Measurements from ENCODE around the gene AMPD3. TPM values are rescaled to one million over a fixed set of nuclear protein-coding genes. Genes with fewer than 3 reads are reported as not detected.

The AMPD3 gene
- polyA plus RNA-seq, 1 donor = 5.0 TPM

DNA sequence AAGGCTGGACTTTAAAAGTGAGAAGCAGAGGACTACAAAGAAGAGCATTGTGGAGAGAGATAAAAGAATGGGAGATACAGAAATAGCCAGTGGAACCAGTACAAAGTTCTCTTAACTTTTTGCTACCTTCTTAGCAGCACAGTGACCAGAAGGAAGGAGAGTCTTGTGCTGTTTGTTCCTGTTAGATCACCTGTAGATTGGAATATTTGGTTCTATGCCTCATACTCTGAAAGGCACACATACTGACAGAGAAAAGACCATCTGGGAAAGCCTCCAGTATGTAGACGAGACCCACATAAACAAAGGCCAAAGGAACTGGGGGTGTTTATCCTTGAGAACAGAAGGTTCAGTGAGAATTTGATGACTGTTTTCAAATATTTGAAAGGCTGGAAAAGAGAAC is 67.2 kb downstream of the AMPD3 start:
- H3K4me3 ChIP-seq (ENCODE audit: low read length) = no peak overlapping the region
- no peak overlapping the region for H3K27ac ChIP-seq (ENCODE audit: low read length)
- WGBS (ENCODE audit: insufficient coverage, low lambda C conversion rate) = no CpG with 5 or more reads among the region's 1 CpG
- H3K27me3 ChIP-seq (ENCODE audit: control insufficient read depth, insufficient read depth, low read length) = no peaks in the 10 kb centered on the region
- no peaks in the 10 kb centered on the region for H3K9me3 ChIP-seq (ENCODE audit: control insufficient read depth, low read depth, low read length)
- H3K36me3 ChIP-seq (ENCODE audit: control insufficient read depth, insufficient read depth, low read length) = peaks cover 35% of the 10 kb centered on the region
- no peak for DNase-seq
- no peaks in the 10 kb centered on the region for H3K4me1 ChIP-seq (ENCODE audit: control insufficient read depth, insufficient read depth, low read length)

DNA sequence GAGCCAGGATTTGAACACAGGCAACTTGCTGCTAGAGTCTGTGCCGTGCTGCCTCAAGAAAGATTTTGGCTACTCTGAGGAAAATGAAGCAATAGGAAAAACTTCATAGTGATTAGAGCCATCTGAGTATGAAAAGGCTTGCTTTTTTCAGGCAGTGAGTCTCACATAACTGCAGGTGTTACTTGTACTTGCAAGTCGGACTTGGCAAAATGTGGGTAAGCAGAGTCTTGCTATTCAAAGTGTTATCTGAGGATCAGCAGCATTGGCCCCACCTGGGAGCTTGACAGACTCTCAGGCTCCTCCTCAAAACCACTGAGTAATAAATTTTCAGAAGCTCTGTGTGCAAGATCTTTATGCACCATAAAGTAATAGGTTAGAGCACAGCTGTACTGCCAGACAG is 67.9 kb downstream of the AMPD3 start:
- Histone ChIP-seq H3K9me3 (ENCODE audit: control insufficient read depth, low read depth, low read length) (no peaks in the 10 kb centered on the region), H3K4me1 (ENCODE audit: control insufficient read depth, insufficient read depth, low read length) (no peaks in the 10 kb centered on the region), H3K27me3 (ENCODE audit: control insufficient read depth, insufficient read depth, low read length) (no peaks in the 10 kb centered on the region), H3K36me3 (ENCODE audit: control insufficient read depth, insufficient read depth, low read length) (peaks cover 37% of the 10 kb centered on the region), H3K4me3 (ENCODE audit: low read length) (no peak overlapping the region), H3K27ac (ENCODE audit: low read length) (no peak overlapping the region)
- WGBS (ENCODE audit: insufficient coverage, low lambda C conversion rate) = 100% methylated on average over 1 of the region's 2 CpGs
- no peak for DNase-seq

DNA sequence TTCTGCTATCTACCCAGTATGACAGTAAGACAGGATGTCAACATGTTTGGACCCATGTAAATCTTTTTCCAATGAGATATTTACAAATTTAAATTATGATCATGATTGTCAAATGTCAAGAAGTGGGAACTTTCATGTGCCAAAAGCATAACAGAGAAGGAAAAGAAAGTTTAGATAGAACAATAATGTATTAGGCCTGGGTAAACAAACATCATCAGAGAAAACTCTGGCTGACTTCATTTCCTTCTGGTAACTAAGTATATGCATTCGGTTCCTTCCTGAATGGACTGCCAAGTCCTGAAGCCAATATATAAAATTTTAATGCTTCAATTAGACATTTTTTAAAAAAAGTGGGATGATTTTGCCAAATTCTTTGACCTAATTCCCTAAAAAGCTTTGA is 69.4 kb downstream of the AMPD3 start:
- no CpG with 5 or more reads among the region's 1 CpG for WGBS (ENCODE audit: insufficient coverage, low lambda C conversion rate)
- no peak overlapping the region for H3K4me3 ChIP-seq (ENCODE audit: low read length)
- H3K36me3 ChIP-seq (ENCODE audit: control insufficient read depth, insufficient read depth, low read length) = peaks cover 42% of the 10 kb centered on the region

GRCh38 chr11:10526974-10527918 is 72.2 kb downstream of the AMPD3 start:
- 85% methylated on average over 5 of the region's 6 CpGs for WGBS (ENCODE audit: insufficient coverage, low lambda C conversion rate)
- H3K4me1 ChIP-seq (ENCODE audit: control insufficient read depth, insufficient read depth, low read length) = no peaks in the 10 kb centered on the region
- no peak for DNase-seq
- no peaks in the 10 kb centered on the region for H3K9me3 ChIP-seq (ENCODE audit: control insufficient read depth, low read depth, low read length)
- no peaks in the 10 kb centered on the region for H3K27me3 ChIP-seq (ENCODE audit: control insufficient read depth, insufficient read depth, low read length)
- peaks cover 37% of the 10 kb centered on the region for H3K36me3 ChIP-seq (ENCODE audit: control insufficient read depth, insufficient read depth, low read length)
- H3K4me3 ChIP-seq (ENCODE audit: low read length) = no peak overlapping the region
- no peak overlapping the region for H3K27ac ChIP-seq (ENCODE audit: low read length)

More for the DNA sequence above, 69.4 kb downstream of the AMPD3 start:
- H3K27me3 ChIP-seq (ENCODE audit: control insufficient read depth, insufficient read depth, low read length) = no peaks in the 10 kb centered on the region
- H3K9me3 ChIP-seq (ENCODE audit: control insufficient read depth, low read depth, low read length) = no peaks in the 10 kb centered on the region
- H3K4me1 ChIP-seq (ENCODE audit: control insufficient read depth, insufficient read depth, low read length) = no peaks in the 10 kb centered on the region
- DNase-seq = no peak
- H3K27ac ChIP-seq (ENCODE audit: low read length) = no peak overlapping the region

- Histone ChIP-seq H3K27me3 (ENCODE audit: control insufficient read depth, insufficient read depth, low read length) (no peaks in the 10 kb centered on the region), H3K27ac (ENCODE audit: low read length) (no peak overlapping the region), H3K9me3 (ENCODE audit: control insufficient read depth, low read depth, low read length) (no peaks in the 10 kb centered on the region), H3K4me3 (ENCODE audit: low read length) (no peak overlapping the region), H3K4me1 (ENCODE audit: control insufficient read depth, insufficient read depth, low read length) (no peaks in the 10 kb centered on the region), H3K36me3 (ENCODE audit: control insufficient read depth, insufficient read depth, low read length) (peaks cover 34% of the 10 kb centered on the region)
- no peak for DNase-seq
Observed at GRCh38 chr11:10528121-10528520, 73.1 kb downstream of the AMPD3 start.

GRCh38 chr11:10529279-10529678 is 74.2 kb downstream of the AMPD3 start:
- Histone ChIP-seq H3K9me3 (ENCODE audit: control insufficient read depth, low read depth, low read length) (no peaks in the 10 kb centered on the region), H3K27me3 (ENCODE audit: control insufficient read depth, insufficient read depth, low read length) (no peaks in the 10 kb centered on the region), H3K4me3 (ENCODE audit: low read length) (no peak overlapping the region), H3K27ac (ENCODE audit: low read length) (no peak overlapping the region), H3K4me1 (ENCODE audit: control insufficient read depth, insufficient read depth, low read length) (no peaks in the 10 kb centered on the region), H3K36me3 (ENCODE audit: control insufficient read depth, insufficient read depth, low read length) (peaks cover 33% of the 10 kb centered on the region)
- DNase-seq = no peak
- 94% methylated on average over 2 of the region's 2 CpGs for WGBS (ENCODE audit: insufficient coverage, low lambda C conversion rate)

- Histone ChIP-seq H3K36me3 (ENCODE audit: control insufficient read depth, insufficient read depth, low read length) (peaks cover 18% of the 10 kb centered on the region), H3K4me1 (ENCODE audit: control insufficient read depth, insufficient read depth, low read length) (no peaks in the 10 kb centered on the region), H3K27ac (ENCODE audit: low read length) (no peak overlapping the region), H3K9me3 (ENCODE audit: control insufficient read depth, low read depth, low read length) (no peaks in the 10 kb centered on the region), H3K27me3 (ENCODE audit: control insufficient read depth, insufficient read depth, low read length) (no peaks in the 10 kb centered on the region), H3K4me3 (ENCODE audit: low read length) (no peak overlapping the region)
- DNase-seq = no peak
- WGBS (ENCODE audit: insufficient coverage, low lambda C conversion rate) = 100% methylated on average over 1 of the region's 2 CpGs
Observed at GRCh38 chr11:10532526-10532925, 77.5 kb downstream of the AMPD3 start.

DNA sequence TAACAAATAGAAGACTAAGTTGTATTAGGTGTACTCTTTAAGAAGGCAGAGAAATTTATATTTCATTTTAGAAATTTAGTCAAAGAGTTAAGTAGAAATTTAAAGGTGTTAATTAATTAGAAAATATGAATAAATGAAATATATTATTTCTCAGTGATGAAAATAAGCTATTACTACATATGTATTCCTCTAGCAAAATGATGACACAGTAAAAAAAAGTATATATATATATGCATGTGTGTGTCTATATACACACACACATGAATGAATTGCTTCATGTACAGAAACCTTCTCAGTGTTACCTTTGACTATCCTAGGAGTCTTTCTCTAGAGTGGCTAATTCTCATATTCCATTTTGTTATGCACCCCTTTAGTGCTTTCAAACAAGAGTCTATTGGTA is 78.3 kb downstream of the AMPD3 start:
- no peak for DNase-seq
- Histone ChIP-seq H3K4me1 (ENCODE audit: control insufficient read depth, insufficient read depth, low read length) (no peaks in the 10 kb centered on the region), H3K4me3 (ENCODE audit: low read length) (no peak overlapping the region), H3K27me3 (ENCODE audit: control insufficient read depth, insufficient read depth, low read length) (no peaks in the 10 kb centered on the region), H3K27ac (ENCODE audit: low read length) (no peak overlapping the region), H3K36me3 (ENCODE audit: control insufficient read depth, insufficient read depth, low read length) (peaks cover 18% of the 10 kb centered on the region), H3K9me3 (ENCODE audit: control insufficient read depth, low read depth, low read length) (no peaks in the 10 kb centered on the region)

GRCh38 chr11:10534316-10534715 is 79.3 kb downstream of the AMPD3 start:
- Histone ChIP-seq H3K4me3 (ENCODE audit: low read length) (no peak overlapping the region), H3K36me3 (ENCODE audit: control insufficient read depth, insufficient read depth, low read length) (peaks cover 12% of the 10 kb centered on the region), H3K27ac (ENCODE audit: low read length) (no peak overlapping the region), H3K27me3 (ENCODE audit: control insufficient read depth, insufficient read depth, low read length) (no peaks in the 10 kb centered on the region), H3K4me1 (ENCODE audit: control insufficient read depth, insufficient read depth, low read length) (no peaks in the 10 kb centered on the region), H3K9me3 (ENCODE audit: control insufficient read depth, low read depth, low read length) (no peaks in the 10 kb centered on the region)
- no peak for DNase-seq
- 88% methylated on average over 1 of the region's 2 CpGs for WGBS (ENCODE audit: insufficient coverage, low lambda C conversion rate)

- Histone ChIP-seq H3K27ac (ENCODE audit: low read length) (no peak overlapping the region), H3K9me3 (ENCODE audit: control insufficient read depth, low read depth, low read length) (no peaks in the 10 kb centered on the region), H3K4me1 (ENCODE audit: control insufficient read depth, insufficient read depth, low read length) (no peaks in the 10 kb centered on the region), H3K27me3 (ENCODE audit: control insufficient read depth, insufficient read depth, low read length) (no peaks in the 10 kb centered on the region), H3K4me3 (ENCODE audit: low read length) (no peak overlapping the region), H3K36me3 (ENCODE audit: control insufficient read depth, insufficient read depth, low read length) (peaks cover 3% of the 10 kb centered on the region)
- DNase-seq = no peak
Observed at GRCh38 chr11:10537600-10537999, 82.5 kb downstream of the AMPD3 start.

- WGBS (ENCODE audit: insufficient coverage, low lambda C conversion rate) = 92% methylated on average over 1 of the region's 1 CpG
- peaks cover 4% of the 10 kb centered on the region for H3K9me3 ChIP-seq (ENCODE audit: control insufficient read depth, low read depth, low read length)
- H3K27me3 ChIP-seq (ENCODE audit: control insufficient read depth, insufficient read depth, low read length) = no peaks in the 10 kb centered on the region
- H3K4me1 ChIP-seq (ENCODE audit: control insufficient read depth, insufficient read depth, low read length) = no peaks in the 10 kb centered on the region
- DNase-seq = no peak
- H3K27ac ChIP-seq (ENCODE audit: low read length) = no peak overlapping the region
- H3K36me3 ChIP-seq (ENCODE audit: control insufficient read depth, insufficient read depth, low read length) = no peaks in the 10 kb centered on the region
- H3K4me3 ChIP-seq (ENCODE audit: low read length) = no peak overlapping the region
Observed at GRCh38 chr11:10538924-10539323, 83.9 kb downstream of the AMPD3 start.
